Fibroblast of mammary gland (primary cell): ENCODE results near the gene SLC22A14.
A peak's percentile ranks its signal among the peaks of the same experiment; 100 is the strongest.
"Not testable (repeated sequence)": the region's sequence is repeated elsewhere in the genome, so short reads cannot be mapped to it uniquely, and the experiment has no call there.

ENCODE experiments used
- DNase-seq: peaks from one replicate; pipeline ENCODE4 v3.0.0-alpha.2; 2010; ENCODE audit warnings: low read depth
- H3K4me3 ChIP-seq: 2 replicates; pipeline ENCODE4 v1.5.1; 2011; ENCODE audit warnings: low read depth, mild to moderate bottlenecking, low read length, moderate library complexity; ENCODE audit not compliant: control insufficient read depth
- TF ChIP-seq, protein P1 (sequence below): conservative IDR thresholded peaks from 2 replicates; pipeline ENCODE4 v1.5.1; 2011; ENCODE audit warnings: low read depth, low read length, inconsistent platforms; ENCODE audit not compliant: control insufficient read depth, insufficient read depth

Gene SLC22A14

DNA sequence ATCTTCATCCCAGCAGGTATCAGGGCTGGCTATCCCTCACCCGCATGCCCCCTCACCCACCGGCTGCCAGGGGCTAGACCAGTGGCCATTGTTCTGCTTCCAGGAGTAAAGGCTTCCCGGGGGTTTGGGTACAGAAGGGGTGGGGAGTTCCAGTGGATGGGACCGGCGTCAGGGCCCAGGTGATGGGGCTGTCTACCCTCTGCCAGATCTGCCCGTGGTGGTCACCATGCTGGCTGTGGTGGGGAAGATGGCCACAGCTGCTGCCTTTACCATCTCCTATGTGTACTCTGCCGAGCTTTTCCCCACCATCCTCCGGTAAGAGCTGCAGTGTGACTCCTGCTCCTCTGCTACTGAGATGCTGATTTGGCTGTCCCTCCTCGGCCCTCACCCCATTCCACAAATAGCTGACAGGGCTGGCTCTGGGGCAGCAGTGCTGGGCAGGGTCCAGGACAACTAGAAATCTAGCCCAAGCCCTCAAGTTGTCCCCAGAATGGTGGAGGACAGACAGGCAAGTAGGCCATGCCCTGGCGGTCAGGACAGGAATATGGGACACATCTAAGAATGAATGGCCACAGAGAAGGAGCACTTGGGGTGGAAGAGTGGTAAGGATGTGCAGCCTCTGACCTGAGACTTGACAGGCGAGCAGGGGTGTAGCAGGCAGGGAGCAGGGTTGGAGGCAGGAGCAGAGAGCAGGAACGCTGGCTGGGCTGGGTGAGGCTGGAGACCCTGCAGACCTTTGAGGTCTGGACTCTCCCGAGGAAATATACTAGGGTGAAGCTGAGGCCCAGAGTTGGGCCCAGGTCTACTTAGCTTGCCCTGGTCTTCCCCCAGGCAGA is 5.8 kb upstream of the SLC22A14 start:
- TF ChIP-seq, protein P1, sequence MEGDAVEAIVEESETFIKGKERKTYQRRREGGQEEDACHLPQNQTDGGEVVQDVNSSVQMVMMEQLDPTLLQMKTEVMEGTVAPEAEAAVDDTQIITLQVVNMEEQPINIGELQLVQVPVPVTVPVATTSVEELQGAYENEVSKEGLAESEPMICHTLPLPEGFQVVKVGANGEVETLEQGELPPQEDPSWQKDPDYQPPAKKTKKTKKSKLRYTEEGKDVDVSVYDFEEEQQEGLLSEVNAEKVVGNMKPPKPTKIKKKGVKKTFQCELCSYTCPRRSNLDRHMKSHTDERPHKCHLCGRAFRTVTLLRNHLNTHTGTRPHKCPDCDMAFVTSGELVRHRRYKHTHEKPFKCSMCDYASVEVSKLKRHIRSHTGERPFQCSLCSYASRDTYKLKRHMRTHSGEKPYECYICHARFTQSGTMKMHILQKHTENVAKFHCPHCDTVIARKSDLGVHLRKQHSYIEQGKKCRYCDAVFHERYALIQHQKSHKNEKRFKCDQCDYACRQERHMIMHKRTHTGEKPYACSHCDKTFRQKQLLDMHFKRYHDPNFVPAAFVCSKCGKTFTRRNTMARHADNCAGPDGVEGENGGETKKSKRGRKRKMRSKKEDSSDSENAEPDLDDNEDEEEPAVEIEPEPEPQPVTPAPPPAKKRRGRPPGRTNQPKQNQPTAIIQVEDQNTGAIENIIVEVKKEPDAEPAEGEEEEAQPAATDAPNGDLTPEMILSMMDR, result no peak

DNA sequence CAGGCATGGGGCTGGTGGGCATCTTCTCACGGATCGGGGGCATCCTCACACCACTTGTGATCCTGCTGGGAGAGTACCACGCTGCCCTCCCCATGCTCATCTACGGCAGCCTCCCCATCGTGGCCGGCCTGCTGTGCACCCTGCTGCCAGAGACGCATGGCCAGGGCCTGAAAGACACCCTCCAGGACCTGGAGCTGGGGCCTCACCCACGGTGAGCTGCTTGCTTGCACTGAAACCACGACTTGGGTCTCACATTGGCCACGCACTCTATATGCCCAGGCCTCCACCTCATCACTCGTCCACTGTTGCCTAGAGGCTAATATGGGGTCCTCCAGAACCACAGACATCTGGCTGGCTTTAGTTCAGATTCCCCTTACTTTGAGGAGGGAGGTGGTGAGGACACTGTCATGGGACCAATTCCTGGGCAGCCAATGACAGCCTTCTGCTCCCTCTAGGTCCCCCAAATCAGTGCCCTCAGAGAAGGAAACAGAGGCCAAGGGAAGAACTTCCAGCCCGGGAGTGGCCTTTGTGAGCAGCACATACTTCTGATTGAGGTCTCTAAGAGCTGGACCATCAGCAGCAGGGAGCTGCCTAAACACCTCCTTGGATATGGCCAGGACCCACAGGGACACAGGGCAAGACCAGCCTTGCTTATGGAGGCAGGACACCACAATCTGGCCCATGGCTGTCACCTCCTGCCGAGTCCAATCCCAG is 5.0 kb upstream of the SLC22A14 start:
- TF ChIP-seq, protein P1, result no peak
- no peak for DNase-seq
- no peak overlapping the region for H3K4me3 ChIP-seq

More for the DNA sequence above, 5.8 kb upstream of the SLC22A14 start:
- H3K4me3 ChIP-seq, result no peak overlapping the region
- DNase-seq, result no peak

DNA sequence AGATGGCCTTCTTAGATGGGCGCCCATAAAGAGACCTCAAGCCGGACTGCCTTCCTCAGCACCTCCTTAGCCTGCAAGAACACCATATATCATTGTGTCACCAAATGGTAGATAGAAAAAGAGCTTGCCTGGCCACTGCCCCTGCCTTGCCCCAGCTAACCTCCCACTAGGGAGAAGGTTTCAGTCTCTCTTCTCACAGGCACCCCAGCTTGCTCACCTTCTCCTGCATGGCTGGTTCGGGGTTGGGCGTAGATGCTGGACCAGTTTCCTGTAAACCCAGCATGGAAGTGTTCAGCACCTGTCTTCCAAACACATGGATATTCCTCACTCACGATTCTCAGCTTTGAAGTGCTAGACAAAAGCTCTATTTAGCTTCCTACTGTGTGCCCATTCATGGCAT is 3.3 kb upstream of the SLC22A14 start:
- H3K4me3 ChIP-seq, result no peak overlapping the region
- TF ChIP-seq, protein P1, result no peak
- no peak for DNase-seq

DNA sequence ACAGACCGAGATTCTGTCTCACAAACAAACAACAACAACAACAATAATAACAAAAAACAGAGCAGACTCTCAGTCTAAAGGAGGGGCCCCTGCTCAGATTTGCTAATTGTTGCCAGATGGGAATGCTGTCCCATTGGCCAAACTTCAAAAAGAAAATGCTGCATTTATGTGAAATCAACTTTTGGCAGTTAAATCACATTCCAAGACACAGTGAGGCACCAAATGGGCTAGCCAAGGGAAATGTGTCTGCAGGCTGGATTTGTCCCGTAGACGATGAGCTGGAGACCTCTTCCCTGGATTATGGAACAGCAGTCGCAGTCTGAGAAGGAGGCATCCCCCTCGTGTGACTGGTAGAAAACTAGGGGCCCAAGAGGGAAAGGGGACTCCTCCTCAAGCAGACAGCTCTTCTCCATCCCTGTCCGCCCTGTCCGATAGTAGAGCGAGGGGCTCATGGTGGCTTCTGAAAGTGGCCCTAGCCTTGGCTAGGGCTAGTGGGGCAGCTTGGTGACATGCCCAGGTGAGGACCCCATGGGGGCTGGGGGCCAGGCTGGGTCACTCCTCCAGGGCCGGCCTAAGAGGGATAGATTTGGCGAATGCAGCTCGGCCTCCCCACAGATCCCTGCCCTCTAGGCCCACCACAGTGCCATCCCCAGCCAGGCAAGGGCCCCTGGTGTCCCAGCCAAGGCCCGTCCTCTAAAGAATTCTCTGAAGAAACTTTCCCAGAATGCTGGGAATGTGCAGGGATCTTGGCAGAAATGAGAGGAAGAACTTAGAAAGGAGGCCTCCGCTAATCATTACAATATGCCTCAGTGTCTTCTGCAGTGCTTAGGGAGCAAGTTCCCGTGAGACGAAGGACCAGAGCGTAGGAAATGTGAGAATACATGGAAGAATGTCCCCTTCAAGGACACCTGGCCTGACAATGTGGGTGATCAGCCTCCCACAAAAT is 2.0 kb downstream of the SLC22A14 start:
- H3K4me3 ChIP-seq, result no peak overlapping the region
- TF ChIP-seq, protein P1, result no peak
- DNase-seq, result peak; percentile 87

DNA sequence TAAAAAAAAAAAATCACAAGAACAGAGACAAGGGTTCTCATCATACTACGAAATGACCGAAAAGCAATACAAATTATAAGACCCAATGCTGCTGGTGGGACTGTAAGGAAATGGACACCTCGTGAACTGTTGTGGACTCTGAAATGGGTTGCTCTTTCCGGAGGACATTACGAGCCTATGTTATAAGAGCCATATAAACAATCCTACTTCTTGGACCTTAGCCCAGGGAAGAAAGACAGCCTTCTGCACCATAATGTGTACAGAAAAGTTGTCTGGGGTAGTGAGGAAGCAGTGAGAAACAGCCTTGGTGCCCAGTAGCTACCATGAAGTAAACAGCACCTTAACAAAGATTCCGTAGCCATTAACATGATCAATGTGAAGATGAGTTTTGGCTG is 2.7 kb downstream of the SLC22A14 start:
- TF ChIP-seq, protein P1, result no peak
- DNase-seq, result no peak
- H3K4me3 ChIP-seq, result no peak overlapping the region

DNA sequence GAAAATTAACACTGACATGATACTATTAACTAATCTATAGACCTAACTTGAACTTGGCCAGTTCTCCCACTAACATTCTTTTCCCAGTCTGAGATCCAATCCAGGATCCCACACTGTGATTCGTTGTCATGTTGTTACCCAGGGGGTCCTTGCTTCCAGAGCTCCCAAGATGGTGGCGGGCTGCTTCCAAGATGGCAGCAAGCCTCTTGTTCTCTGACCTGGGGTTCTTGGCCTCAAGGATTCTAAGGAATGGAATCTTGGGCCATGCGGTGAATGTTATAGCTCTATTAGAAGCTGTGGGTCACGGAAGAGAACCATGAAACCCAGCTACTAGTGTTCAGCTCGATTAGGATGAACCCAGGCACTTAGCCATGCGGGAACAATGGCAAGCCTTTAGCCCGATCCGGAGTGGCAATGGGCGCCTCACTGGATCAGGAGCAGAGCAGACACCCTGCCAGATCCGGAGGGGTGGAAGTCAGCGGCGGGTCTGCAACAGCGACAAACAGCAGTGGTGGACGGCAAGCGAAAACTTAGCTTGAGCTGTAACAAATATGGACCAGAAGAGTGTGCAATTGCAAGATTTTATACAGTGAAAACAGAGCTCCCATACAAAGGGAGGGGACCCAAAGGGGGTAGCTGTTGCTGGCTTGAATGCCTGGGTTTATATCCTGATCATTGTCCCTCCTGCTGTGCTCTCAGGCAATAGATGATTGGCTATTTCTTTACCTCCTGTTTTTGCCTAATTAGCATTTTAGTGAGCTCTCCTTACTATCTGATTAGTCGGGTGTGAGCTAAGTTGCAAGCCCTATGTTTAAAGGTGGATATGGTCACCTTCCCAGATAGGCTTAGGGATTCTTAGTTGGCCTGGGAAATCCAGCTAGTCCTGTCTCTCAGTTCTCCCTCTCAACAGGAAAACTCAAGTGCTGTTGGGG is 7.5 kb downstream of the SLC22A14 start:
- not testable (repeated sequence) for DNase-seq, H3K4me3 ChIP-seq

DNA sequence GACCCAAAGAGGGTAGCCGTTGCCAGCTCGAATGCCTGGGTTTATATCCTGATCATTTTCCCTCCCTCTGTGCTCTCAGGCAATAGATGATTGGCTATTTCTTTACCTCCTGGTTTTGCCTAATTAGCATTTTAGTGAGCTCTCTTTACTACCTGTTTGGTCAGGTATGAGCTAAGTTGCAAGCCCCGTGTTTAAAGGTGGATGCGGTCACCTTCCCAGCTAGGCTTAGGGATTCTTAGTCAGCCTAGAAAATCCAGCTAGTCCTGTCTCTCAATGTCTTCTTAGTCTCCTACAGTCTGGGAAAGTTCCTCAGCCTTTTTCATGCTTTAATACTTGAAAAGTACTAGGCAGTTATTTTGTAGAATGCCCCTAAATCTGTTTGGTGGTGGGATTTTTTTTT is 15.0 kb downstream of the SLC22A14 start:
- not testable (repeated sequence) for DNase-seq, H3K4me3 ChIP-seq
